ENCODE data around the gene B3GALT4.
"Not testable (repeated sequence)": the region's sequence is repeated elsewhere in the genome, so short reads cannot be mapped to it uniquely, and the experiment has no call there.

The B3GALT4 gene

DNA sequence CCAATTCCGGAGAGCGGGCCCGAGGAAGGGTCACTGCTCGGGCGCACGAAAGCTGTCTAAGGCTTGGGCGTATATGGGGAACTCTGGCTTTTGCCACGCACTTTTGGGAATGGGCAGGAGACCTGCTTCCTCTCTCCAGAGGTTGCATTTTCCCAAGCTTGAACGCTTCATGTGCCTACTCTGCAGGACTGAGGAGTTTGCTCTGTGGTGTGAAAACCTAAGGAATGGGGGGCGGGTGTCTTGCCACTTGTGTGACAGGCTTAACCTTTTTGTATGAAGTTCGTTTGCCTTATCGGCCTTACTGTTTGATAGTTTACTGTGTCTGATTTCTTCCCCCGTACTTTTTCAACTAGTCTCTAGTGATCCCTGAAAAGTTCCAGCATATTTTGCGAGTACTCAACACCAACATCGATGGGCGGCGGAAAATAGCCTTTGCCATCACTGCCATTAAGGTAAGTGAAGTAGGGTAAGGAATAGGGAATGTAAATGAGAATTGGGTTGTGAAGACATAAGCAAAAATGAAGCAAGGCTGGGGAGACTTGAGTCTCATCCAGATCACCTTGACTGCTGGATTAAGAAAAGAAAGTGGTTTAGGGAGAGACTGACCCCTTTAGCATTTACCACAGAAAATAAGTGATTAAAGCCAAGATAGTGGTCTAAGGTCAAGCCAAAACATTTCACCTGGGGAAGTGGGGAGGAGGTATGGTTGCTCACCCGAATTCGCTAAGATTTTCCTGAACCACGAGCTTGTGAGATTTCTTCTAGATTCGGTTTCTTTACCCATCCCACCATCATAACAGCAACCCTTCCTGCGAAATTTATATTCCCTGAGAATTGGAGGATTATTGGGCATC is 4.4 kb upstream of the B3GALT4 start:
- no peak for DNase-seq

DNA sequence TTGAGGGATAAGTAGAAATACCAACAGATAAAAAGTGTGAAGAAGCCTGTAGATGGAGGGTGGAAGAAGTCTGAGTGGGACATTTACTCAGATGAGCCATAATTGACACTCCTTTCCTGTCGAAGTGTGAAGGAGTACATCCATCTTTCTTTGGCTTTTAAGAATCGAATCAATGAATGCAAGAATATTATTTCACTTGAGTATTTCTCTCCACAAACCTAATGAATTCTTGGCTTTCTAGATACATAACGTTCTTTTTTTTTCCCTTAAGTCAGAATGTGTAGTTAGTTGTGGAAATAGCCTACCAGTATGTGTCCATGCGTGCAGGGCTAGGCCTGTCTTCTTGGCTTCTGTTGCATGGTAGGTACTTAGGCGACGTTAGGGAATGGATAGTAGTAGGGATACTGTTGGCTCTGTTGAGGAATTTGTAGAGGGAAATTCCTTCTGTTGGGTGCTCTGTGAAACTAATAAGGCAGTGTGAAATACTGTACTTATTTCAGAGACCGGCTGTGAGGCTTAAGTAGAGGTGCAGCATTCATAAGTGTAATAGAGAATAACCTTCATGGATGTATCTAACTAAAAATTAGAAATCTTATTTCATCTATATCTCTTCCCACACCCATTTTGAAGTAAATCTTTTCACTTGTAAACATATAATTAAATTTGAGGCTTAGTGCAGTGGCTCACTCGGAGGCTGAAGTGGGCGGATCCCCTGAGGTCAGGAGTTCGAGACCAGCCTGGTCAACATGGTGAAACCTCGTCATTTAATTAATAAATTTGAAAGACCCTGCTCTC is 3.6 kb upstream of the B3GALT4 start:
- no peak for DNase-seq

DNA sequence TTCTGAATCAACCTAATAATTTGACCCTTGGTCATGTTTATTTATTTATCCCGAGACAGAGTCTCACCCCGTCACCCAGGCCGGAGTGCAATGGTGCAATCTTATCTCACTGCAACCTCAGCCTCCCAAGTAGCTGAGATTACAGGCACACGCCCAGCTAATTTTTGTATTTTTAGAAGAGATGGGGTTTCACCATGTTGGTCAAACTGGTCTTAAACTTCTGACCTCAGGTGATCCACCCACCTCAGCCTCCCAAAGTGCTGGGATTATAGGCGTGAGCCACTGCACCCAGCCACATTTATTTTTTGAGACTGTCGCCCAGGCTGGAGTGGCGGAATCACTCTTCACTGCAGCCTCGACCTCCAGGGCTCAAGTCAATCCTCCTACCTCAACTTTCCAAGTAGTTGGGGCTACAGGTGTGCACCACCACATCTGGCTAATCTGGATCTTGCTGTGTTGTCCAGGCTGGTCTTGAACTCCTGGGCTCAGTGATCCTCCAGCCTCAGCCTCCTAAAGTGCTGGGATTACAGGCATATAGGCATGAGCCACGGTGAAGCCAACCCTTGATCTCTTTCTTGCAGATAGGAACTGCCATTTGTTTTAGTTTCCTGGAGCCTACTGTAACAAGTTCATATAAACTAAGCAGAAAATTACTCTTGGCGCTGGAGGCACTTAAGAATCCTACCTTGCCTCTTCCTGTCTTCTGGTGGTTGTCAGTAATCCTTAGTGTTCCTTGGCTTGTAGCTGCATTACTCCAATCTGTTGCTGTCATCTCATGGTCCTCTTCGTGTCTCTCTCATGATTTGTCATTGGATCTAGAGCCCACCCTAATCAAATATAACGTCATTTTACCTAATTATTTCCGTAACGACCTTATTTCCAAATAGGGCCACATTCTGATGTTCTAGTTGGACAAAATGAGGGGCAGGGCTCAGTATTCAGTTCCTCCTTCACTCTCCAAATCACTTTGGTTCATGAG is 2.7 kb upstream of the B3GALT4 start:
- DNase-seq, result no peak

DNA sequence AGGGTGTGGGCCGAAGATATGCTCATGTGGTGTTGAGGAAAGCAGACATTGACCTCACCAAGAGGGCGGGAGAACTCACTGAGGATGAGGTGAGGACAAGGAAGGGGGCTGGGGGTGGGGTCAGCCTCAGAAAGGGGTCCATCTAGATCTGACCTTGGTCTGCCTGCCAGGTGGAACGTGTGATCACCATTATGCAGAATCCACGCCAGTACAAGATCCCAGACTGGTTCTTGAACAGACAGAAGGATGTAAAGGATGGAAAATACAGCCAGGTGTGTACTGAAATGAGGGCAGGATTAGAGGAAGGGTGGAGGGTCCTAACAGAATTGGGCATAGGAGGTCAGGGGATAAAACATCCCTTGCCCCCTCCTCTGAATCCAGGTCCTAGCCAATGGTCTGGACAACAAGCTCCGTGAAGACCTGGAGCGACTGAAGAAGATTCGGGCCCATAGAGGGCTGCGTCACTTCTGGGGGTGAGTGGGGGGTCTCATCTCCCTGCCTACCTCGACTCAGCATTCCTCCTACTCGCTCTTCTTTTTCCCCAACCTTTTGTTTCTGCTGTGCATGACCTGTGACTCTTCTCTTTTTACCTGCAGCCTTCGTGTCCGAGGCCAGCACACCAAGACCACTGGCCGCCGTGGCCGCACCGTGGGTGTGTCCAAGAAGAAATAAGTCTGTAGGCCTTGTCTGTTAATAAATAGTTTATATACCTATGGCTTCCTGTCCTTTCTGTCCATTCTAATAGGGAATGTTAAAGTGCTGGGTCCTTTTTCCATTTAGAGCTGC is 935 bp upstream of the B3GALT4 start:
- DNase-seq, result not testable (repeated sequence)

DNA sequence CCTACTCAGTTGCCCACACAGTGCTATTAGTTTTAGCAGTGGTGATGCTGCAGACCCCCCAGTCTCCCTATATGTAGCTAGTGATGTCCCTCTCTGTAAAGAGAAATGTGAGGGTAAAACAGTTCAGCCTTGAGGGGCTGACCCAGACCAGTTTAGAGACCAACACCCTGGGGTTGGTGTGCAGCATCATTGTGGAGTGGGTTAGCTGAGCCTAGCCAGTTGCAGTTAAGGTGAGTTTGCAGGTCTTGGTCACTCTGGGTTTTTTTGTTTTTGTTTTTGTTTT is 401 bp upstream of the B3GALT4 start:
- DNase-seq, result no peak

DNA sequence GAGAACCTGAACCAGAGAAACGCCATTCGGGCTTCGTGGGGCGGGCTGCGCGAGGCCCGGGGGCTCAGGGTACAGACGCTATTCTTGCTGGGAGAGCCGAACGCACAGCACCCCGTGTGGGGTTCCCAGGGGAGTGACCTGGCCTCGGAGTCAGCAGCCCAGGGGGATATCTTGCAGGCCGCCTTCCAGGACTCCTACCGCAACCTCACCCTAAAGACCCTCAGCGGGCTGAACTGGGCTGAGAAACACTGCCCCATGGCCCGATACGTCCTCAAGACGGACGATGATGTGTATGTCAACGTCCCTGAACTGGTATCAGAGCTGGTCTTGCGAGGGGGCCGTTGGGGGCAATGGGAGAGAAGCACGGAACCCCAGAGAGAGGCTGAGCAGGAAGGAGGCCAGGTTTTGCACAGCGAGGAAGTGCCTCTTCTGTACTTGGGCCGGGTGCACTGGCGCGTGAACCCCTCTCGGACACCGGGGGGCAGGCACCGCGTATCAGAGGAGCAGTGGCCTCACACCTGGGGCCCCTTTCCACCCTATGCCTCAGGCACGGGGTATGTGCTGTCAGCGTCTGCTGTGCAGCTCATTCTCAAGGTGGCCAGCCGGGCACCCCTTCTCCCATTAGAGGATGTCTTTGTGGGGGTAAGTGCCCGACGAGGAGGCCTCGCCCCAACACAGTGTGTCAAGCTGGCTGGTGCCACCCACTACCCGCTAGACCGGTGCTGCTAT is 904 bp downstream of the B3GALT4 start:
- peak in 1 of 2 donors; percentile 34 for DNase-seq

DNA sequence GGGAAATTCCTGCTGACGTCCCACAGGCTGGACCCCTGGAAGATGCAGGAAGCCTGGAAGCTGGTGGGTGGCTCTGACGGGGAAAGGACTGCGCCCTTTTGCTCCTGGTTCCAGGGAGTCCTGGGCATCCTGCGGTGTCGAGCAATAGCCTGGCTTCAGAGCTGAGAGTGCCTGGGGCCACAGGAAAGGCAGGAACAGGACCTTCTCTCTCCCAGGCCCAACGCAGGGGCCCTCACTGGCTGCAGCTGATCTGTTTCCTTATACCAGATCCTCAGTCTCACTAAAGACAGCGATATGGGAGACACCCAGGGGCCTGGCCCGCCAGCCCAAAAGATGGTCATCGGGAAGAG is 1.4 kb downstream of the B3GALT4 start:
- DNase-seq, result no peak

DNA sequence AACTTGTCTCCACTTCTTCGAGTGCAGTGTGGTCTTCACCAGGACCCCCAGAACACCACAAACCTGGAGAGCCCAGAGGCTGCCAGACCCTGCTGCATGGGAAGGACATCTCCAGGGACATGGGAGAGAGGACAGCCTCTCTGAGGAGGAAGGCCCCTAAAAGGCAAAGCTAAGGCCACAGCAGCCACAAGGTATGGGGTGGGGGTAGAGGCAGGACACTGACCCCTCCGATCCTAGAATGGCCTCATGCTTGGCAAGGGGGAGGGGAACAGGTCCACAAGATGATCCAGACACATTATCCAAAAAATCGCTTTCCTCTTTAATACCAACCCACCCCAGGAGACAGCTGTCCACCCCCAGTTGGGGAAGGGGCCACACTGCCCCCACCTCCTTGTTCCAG is 1.9 kb downstream of the B3GALT4 start:
- no peak for DNase-seq

DNA sequence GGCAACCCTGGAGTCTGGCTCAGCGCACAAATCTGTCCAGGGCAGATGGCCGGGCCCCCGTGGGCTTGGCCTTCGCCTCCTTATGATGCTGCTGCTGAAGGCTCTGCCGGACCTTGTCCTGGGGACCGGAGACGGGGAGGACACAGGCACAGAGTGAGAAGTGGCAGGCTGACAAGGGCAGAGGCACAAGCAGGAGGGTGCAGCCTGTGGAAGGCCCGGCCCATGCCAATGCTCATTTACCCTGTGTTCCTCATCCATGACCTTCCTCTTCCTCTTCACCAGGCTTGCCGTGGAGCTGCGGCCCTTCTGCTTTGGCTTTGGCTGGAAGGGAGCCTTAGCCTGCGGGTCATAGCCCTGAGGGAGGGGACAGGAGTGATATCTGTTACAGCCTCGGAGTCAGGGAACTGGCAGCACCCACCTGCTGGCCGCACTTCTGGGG is 2.4 kb downstream of the B3GALT4 start:
- no peak for DNase-seq

DNA sequence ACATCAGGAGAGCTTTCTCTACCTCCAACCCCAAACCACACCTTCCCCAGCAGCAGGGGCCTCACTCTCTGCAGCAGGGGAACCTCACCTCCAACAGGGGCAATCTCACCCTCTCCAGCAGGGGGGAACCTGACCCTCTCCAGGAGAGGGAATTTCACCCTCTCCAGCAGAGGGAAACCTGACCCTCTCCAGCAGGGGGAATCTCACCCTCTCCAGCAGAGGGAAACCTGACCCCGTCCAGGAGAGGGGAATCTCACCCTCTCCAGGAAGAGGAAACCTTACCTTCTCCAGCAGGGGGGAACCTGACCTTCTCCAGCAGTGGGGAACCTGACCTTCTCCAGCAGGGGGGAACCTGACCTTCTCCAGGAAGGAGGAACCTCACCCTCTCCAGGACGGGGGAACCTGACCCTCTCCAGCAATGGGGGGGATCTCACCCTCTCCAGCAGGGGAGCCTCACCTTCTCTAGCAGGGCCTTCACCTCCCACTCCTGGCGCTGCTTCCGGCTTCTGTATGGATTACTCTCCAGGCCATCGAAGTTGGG is 3.1 kb downstream of the B3GALT4 start:
- no peak for DNase-seq

DNA sequence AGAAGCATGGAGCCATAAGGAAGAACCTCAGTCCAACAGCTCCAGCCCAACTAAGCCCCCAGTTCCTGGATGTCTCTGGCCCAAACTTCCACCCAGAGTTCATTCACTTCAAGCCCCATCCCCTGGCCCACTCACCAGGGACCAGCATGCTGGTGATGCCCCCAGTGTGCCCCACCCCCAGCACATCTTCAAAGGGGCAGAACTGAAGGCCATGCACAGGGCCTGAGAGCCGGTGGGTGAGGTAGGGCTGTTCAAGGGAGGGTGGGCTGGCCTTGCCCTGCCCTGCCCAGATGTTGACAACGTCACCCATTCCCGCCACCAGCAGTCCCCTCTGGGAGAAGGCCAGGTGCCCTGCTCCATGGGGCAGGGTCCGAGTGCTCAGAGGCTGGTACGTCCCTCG is 3.6 kb downstream of the B3GALT4 start:
- no peak for DNase-seq

DNA sequence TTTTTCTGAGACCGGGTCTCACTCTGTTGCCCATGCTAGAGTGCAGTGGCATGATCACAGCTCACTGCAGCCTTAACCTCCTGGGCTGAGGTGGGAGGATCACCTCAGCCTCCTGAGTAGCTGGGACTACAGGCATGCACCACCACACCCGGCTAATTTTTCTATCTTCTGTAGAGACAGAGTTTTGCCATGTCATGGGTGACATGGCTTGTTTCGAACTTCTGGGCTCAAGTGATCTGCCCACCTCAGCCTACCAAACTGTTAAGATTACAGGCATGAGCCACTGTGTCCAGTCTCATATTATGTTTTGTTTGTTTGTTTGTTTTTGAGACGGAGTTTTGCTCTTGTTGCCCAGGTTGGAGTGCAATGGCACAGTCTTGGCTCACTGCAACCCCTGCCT is 8.3 kb downstream of the B3GALT4 start:
- not testable (repeated sequence) for DNase-seq

DNA sequence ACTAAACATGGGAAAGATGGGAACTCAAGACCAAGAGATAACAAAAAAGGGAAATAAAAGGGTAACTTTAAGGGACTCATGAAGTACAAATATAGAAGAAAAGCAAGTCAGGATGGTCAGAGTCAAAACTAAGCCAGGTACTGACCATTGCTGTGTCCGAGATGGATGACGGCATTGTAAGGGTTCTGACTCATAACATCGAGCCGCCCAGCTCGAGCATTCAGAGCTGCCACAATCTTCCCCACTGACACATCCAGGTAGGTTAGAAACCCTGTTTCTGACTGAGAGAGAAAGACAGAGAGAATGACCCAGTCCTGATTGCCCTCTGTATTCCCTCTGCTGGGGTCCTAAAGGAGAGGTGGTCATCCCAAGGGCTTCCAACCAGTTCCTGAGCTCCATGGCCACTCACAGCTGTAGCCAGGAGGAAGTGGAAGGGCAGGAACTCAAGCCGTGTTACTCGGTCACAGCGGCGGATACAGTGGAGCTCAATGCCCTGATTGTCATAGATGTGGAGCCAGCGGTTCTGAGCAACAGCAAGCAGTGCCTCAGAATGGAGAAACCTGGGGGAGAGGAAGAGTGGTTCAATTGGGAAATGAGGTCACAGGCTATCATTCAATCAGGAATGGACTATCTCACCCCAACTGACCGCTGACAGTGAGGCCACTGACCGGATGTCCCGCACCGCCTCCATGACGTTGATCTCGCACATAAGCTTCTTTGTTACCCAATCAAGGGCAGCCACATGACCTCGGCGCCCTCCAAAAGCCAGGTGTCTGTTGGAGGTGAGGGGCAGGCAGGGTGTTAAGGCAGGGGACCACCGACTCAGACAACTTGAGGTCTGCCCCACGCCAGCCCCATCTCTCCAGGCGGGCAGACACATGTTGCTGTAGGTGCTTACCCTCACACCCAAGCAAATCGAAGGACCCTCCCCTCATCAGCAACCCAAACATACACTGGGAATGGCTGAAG is 10.3 kb downstream of the B3GALT4 start:
- no peak for DNase-seq

DNA sequence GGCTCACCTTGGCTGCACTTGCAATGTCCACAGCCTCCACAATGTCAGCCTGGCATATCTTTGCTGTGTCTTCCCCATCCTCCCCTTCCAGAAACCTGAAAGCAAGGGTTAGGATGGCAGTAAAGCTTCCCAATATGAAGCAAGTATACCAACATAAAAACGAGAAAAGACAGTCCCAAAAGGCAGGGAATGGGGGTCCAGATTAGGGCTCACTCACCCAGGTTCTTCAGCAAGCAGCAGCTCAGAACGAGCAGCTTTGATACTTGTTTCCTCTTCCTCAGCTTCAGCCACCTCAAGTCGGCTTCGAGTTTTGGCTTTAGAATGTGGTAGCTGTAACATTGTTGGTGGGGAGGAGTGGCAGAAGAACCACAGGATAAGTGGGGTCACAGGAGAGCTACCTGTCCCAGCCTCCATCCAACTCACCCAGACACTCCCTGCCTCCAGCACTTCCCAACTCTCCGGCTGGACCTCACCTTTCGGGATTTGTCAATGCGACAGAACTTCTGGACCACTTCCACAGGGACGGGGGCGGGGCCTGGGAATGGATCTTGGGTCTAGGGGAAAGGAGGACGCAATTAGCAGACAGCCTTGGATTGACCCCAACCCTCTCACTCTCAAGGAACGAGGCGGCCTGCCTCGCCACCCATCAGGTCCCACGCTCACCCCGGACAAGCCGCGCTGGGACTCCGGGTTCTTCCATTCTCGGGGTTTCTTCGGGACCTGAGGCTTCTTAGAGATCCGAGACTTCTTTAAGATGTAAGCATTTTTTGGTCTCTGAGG is 11.4 kb downstream of the B3GALT4 start:
- no peak for DNase-seq

DNA sequence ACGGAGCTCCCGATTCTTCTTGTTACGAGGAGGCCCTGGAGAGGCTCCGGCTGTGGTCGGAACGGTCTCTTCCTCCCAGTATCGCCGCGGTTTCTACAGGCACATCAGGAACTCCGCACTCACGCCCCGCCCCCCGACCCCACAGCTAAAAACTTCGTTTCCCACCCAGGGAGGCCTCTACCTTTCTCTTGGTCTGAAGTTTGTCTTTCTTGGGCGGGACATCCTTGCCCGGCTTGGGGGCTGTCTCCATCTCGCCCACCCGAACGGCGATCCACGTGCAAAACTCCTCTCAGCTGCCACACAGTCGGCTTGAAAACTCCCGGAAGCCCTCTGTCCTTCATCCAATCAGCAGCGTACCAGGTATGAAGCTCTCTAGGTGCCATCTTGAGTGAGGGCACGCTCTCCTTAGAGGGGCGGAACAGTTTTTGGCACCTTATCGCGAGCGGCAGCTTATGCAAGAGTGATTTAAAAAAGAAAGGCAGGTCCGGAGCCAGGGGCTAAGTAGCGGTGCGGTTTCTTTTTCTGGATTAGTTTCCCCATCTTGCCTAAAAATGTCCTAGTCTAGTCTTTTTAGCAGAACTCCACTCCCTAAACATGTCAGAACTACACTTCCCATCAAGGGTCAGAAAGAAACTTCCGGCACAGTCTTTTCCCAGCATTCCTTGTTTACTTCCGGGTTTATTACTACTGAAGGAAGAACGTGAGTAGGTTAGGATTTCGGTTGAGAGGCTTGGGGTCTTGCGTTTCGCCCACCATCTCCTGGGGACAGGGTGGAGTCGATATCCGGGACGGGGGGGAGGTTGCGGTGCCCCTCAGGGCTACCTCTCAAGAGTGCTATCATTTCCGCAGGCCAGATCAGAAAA is 12.2 kb downstream of the B3GALT4 start, which contains the start of the genes PFDN6 and WDR46:
Gene PFDN6, plus strand, starts transcription at position 681 of the 863 bp plus-strand sequence. CDS start 256 bp downstream, outside the sequence.
Gene WDR46, minus strand, starts transcription at position 319 of the 863 bp plus-strand sequence. Its CDS starts 69 bp downstream, at position 250.
- peak; percentile 87 to 90 for DNase-seq

DNA sequence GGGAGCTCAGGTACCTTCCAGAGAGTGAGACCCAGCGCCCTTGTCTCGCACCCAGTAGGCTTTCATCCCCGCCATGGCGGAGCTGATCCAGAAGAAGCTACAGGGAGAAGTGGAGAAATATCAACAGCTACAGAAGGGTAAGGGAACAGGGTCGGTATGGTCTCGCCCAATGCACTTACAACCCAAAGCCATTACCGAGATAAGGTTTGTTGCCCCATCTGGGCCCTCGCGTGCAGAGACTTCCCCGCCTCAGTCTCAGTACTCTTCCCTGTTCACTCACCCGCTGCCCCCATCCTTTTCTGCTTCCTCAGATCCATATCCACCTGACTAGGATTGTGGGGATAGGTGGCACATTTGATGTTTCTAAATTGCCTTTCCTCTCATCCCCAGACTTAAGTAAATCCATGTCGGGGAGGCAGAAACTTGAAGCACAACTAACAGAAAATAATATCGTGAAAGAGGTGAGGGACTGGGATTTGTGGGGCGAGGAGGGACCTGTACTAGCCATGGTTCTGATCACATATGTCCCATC is 12.9 kb downstream of the B3GALT4 start:
- DNase-seq, result no peak

DNA sequence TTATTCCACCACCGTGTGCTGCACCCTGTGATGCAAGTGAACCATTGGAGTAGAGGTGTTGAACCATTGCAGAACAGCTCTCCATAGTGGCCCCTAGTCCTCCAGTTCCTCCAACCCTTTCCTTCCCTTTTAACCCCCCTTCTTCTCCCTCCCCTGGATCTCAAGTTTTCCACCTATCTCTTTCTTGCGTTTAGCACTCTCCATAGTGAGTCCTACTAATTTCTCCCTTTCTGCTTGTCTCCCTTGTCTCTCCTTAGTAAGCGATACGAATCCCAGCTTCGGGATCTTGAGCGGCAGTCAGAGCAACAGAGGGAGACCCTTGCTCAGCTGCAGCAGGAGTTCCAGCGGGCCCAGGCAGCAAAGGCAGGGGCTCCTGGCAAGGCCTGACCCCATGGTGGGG is 13.5 kb downstream of the B3GALT4 start:
- DNase-seq, result no peak

All from CD4-positive, alpha-beta T cell treated with Interleukin-4 for 1 hour (primary cell).